NCI-H2171 (cell line): ENCODE results near the gene KSR1.
"Not testable (repeated sequence)": the region's sequence is repeated elsewhere in the genome, so short reads cannot be mapped to it uniquely, and the experiment has no call there.

Experiments used
- DNase-seq: peaks from one replicate; lab custom pipeline; 2025; lab: John Stamatoyannopoulos, UW

Gene KSR1

GRCh38 chr17:27455914-27456680 lies at the start of gene KSR1:
KSR1 (plus strand) TSS chr17:27456448; CDS start chr17:27456644, 196 bp downstream.
- DNase-seq, result peak; percentile 82

- DNase-seq, result no peak
These were observed 48.1 kb upstream of the KSR1 start for GRCh38 chr17:27407916-27408864.

- DNase-seq, result no peak
These were observed 47.4 kb upstream of the KSR1 start for GRCh38 chr17:27408891-27409290.

GRCh38 chr17:27412158-27412557 lies 44.1 kb upstream of the KSR1 start:
- not testable (repeated sequence) for DNase-seq

GRCh38 chr17:27413315-27413714 lies 42.9 kb upstream of the KSR1 start:
- no peak for DNase-seq

GRCh38 chr17:27413792-27414191 lies 42.5 kb upstream of the KSR1 start:
- DNase-seq, result no peak

- DNase-seq, result no peak
These were observed 42.0 kb upstream of the KSR1 start for GRCh38 chr17:27414271-27414670.

GRCh38 chr17:27414694-27415093 lies 41.6 kb upstream of the KSR1 start:
- no peak for DNase-seq

- DNase-seq, result peak; percentile 22
These were observed 41.0 kb upstream of the KSR1 start for GRCh38 chr17:27415120-27415795.

GRCh38 chr17:27417596-27418365 lies 38.5 kb upstream of the KSR1 start:
- no peak for DNase-seq

- no peak for DNase-seq
These were observed 38.0 kb upstream of the KSR1 start for GRCh38 chr17:27418366-27418615.

GRCh38 chr17:27419156-27419555 lies 37.1 kb upstream of the KSR1 start:
- DNase-seq, result no peak

- DNase-seq, result no peak
These were observed 35.9 kb upstream of the KSR1 start for GRCh38 chr17:27420211-27420950.

- no peak for DNase-seq
These were observed 35.1 kb upstream of the KSR1 start for GRCh38 chr17:27421111-27421510.

- DNase-seq, result not testable (repeated sequence)
These were observed 34.6 kb upstream of the KSR1 start for GRCh38 chr17:27421626-27422025.

GRCh38 chr17:27422601-27423000 lies 33.6 kb upstream of the KSR1 start:
- DNase-seq, result no peak

- no peak for DNase-seq
These were observed 32.6 kb upstream of the KSR1 start for GRCh38 chr17:27423651-27424050.

GRCh38 chr17:27424516-27424915 lies 31.7 kb upstream of the KSR1 start:
- DNase-seq, result no peak

GRCh38 chr17:27424941-27425340 lies 31.3 kb upstream of the KSR1 start:
- no peak for DNase-seq

- not testable (repeated sequence) for DNase-seq
These were observed 30.7 kb upstream of the KSR1 start for GRCh38 chr17:27425571-27425970.

- DNase-seq, result no peak
These were observed 30.3 kb upstream of the KSR1 start for GRCh38 chr17:27425991-27426390.
